ENCODE data around the gene CSMD2.
"Not testable (repeated sequence)": the region's sequence is repeated elsewhere in the genome, so short reads cannot be mapped to it uniquely, and the experiment has no call there.

Gene CSMD2

GRCh38 chr1:34055818-34056217 lies 109.2 kb downstream of the CSMD2 start:
- no peak for DNase-seq (ENCODE audit: low read depth in 3 of 3, low spot score in 1 of 3)

GRCh38 chr1:34054920-34055319 lies 110.1 kb downstream of the CSMD2 start:
- no peak for DNase-seq (ENCODE audit: low read depth in 3 of 3, low spot score in 1 of 3)

- no peak for DNase-seq (ENCODE audit: low read depth in 3 of 3, low spot score in 1 of 3)
These were observed 111.4 kb downstream of the CSMD2 start for GRCh38 chr1:34053660-34054059.

- DNase-seq (ENCODE audit: low read depth in 3 of 3, low spot score in 1 of 3) = no peak
These were observed 112.5 kb downstream of the CSMD2 start for GRCh38 chr1:34052565-34052964.

GRCh38 chr1:34050709-34051485 lies 114.1 kb downstream of the CSMD2 start:
- no peak for DNase-seq (ENCODE audit: low read depth in 3 of 3, low spot score in 1 of 3)

GRCh38 chr1:34049994-34050393 lies 115.0 kb downstream of the CSMD2 start:
- DNase-seq (ENCODE audit: low read depth in 3 of 3, low spot score in 1 of 3) = no peak

- no peak for DNase-seq (ENCODE audit: low read depth in 3 of 3, low spot score in 1 of 3)
These were observed 115.6 kb downstream of the CSMD2 start for GRCh38 chr1:34049477-34049876.

GRCh38 chr1:34037856-34038255 lies 127.2 kb downstream of the CSMD2 start:
- no peak for DNase-seq (ENCODE audit: low read depth in 3 of 3, low spot score in 1 of 3)

DNA sequence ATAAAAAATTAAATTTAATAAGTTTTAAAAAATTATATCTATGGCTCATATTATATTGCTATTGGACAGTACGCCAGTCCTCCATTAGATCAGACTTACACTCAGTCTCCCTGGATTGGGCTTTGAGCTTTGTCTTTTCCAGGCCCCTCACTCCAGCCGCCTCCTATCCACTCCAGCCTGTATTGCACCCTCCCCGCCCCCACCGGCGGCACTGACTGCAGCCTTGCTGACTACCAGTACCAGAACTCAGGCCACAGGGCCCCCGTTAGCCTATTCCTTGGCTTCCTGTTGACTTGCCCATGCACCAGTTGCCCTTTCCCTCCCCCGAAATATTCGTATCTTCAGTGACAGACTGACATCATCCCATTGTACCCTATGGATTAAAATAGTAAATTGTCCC lies 127.9 kb downstream of the CSMD2 start:
- no peak for DNase-seq (ENCODE audit: low read depth in 3 of 3, low spot score in 1 of 3)

GRCh38 chr1:34034036-34034435 lies 131.0 kb downstream of the CSMD2 start:
- DNase-seq (ENCODE audit: low read depth in 3 of 3, low spot score in 1 of 3) = no peak

DNA sequence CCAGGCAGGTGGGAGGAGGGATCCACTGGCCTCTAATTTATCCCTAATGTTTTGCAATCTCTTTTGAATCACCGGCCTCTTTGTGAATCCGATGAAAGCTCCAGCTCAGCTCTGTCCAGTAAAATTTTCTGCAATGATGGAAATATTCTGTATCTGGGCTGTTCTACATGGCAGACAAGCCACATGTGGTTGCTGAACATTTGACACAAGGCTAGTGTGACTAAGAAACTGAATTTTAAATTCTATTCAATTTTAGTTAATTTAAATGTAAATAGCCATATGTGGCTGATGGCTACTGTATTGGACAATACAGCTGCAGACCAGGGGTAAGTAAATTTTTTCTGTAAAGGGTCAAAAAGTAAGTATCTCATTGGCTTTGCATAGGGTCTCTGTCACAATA lies 135.1 kb downstream of the CSMD2 start:
- DNase-seq (ENCODE audit: low read depth in 3 of 3, low spot score in 1 of 3) = no peak

- no peak for DNase-seq (ENCODE audit: low read depth in 3 of 3, low spot score in 1 of 3)
These were observed 135.5 kb downstream of the CSMD2 start for GRCh38 chr1:34029515-34029914.

DNA sequence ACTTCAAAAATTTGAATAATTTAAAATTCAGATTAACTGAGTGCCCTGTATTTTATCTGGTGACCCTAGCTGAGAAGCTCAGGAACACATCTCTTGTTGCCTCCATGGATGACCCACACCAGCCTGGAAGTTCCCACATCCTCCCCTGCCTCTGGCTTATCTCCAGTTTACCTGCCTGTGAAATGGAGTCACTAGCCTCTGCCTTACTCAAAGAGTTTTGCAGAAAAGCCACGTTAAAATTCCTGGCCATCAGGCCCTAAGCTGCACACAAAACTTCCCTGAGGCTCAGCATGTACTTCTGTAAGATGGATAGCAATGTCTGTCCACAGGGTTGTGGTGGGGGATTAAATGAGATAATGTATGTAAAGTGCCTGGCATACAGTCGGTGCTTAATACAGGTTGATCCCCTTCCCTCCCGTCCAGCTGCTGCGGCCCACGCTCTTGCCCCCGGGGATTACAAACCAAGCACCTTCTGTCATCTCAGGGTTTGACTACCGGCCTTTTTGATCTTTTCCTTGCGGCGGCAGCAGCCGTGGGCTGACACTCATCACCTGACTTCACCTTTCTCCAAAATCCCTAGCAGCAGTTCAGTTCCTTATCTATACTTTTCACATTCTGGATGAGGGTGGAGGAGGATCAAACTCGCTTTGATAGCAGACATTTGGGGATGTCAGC lies 136.5 kb downstream of the CSMD2 start:
- no peak for DNase-seq (ENCODE audit: low read depth in 3 of 3, low spot score in 1 of 3)

- no peak for DNase-seq (ENCODE audit: low read depth in 3 of 3, low spot score in 1 of 3)
These were observed 139.4 kb downstream of the CSMD2 start for GRCh38 chr1:34025675-34026074.

GRCh38 chr1:34024485-34024884 lies 140.5 kb downstream of the CSMD2 start:
- no peak for DNase-seq (ENCODE audit: low read depth in 3 of 3, low spot score in 1 of 3)

DNA sequence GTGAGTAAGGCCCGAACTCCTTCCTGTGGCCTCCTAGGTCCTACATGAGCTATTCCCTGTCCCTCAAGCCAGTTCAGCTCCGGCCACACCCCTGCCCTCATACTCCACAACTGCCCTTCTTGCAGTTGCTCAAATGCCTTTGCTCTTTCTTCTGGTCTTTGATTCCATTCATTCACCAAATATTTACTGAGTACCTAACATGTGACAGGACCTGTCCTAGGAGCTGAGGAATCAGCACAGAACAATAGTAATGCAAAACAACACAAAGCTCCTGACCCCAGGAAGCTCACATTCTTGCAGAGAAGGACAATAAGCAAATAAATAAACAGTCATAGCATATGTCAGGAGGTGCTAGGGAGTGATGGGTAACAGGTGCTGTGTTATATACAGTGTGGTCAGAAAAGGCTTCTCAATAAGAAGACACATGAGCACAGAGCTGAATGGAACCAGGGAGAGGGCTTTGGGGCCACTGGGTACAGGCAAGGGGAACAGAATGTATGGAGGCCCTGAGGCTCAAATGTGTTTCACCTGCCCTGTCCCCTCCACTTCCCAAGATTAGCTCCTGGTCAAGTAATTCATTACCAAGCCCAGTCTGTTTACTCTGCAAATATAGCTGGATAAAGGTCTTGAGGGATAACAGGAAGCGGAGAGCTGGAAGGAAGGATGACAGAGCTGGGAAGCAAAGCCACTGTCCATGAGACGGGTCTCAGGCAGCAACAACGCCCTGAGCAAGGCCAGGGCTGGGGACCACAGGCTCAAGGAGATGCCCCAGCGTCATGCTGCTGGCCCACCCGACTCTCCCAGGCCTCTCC lies 145.1 kb downstream of the CSMD2 start:
- DNase-seq (ENCODE audit: low read depth in 3 of 3, low spot score in 1 of 3) = no peak

- no peak for DNase-seq (ENCODE audit: low read depth in 3 of 3, low spot score in 1 of 3)
These were observed 146.7 kb downstream of the CSMD2 start for GRCh38 chr1:34018285-34018684.

DNA sequence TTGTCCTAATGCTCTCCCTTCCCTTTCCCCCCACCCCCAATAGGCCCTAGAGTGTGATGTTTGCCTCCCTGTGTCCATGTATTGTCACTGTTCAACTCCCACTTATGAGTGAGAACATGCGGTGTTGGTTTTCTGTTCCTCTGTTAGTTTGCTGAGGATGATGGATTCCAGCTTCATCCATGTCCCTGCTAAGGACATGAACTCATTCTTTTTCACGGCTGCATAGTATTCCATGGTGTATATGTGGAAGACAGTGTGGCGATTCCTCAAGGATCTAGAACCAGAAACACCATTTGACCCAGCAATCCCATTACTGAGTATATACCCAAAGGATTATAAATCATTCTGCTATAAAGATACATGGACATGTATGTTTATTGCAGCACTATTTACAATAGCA lies 148.7 kb downstream of the CSMD2 start:
- DNase-seq (ENCODE audit: low read depth in 3 of 3, low spot score in 1 of 3) = not testable (repeated sequence)

DNA sequence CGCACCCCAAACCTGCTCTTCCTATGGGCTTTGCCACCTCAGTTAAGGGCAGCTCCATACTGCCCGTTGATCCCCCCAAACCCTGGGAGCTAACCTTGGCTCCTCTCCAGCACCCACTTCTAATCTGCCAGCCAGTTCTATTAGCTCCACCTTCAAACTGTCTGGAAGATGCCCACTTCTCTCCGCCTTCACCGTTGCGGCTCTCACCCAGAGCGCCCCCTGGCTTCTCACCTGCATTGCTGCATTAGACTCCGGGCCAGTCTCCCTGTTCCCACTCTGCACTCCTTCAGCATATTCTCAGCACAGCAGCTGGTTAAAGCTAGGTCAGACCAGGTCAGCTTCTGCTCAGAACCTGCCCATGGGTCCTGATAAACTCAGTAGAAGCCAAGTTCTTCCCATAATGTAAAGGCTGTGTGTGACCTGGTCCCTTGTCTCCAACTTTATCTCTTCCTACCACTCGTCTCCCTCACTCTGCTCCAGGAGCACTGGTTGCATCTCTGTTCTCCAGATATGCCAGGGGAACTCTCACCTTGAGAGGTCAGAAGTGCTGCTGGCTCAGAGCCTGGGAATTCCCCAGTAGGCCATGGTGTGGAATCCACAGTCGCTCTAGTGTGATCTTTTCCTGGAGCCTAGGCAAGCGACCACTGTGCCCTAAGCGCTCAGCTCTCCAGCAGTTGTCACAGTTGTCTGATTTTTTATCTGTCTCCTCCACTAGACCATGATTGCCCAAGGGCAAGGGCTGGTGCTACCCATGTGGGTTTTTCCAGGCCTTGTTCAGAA lies 150.9 kb downstream of the CSMD2 start:
- no peak for DNase-seq (ENCODE audit: low read depth in 3 of 3, low spot score in 1 of 3)

- DNase-seq (ENCODE audit: low read depth in 3 of 3, low spot score in 1 of 3) = no peak
These were observed 151.9 kb downstream of the CSMD2 start for GRCh38 chr1:34013136-34013535.

GRCh38 chr1:34009340-34009985 lies 155.6 kb downstream of the CSMD2 start:
- no peak for DNase-seq (ENCODE audit: low read depth in 3 of 3, low spot score in 1 of 3)
